Type B pancreatic cell (in vitro differentiated cells): ENCODE results near the gene A2M. TPM values are rescaled to one million over a fixed set of nuclear protein-coding genes. Genes with fewer than 3 reads are reported as not detected.

Experiments
- DNase-seq: peaks from one replicate; pipeline ENCODE4 v3.0.0; 2021; ENCODE audit warnings: mixed read lengths; ENCODE audit not compliant: unreplicated experiment; ENCODE audit errors: extremely low spot score
- H3K27ac Mint-ChIP-seq: 2 replicates; pipeline ENCODE4 v1.8.0; 2021; ENCODE audit warnings: mild to moderate bottlenecking, mixed read lengths
- H3K27me3 Mint-ChIP-seq: 2 replicates; pipeline ENCODE4 v1.8.0; 2021; ENCODE audit warnings: mixed read lengths
- H3K36me3 Mint-ChIP-seq: 2 replicates; pipeline ENCODE4 v1.8.0; 2021; ENCODE audit warnings: mixed read lengths
- H3K4me1 Mint-ChIP-seq: one replicate; pipeline ENCODE4 v1.8.0; 2021; ENCODE audit warnings: mixed read lengths; ENCODE audit not compliant: unreplicated experiment
- H3K4me3 Mint-ChIP-seq: 2 replicates; pipeline ENCODE4 v1.8.0; 2021; ENCODE audit warnings: mild to moderate bottlenecking, mixed read lengths
- H3K9me3 Mint-ChIP-seq: 2 replicates; pipeline ENCODE4 v1.8.0; 2021; ENCODE audit warnings: mixed read lengths
- total RNA-seq: library from RNA; stranded (reverse); gene quantifications from 2 replicates; pipeline ENCODE4 v1.2.1, GENCODE V29; 2021; ENCODE audit warnings: low replicate concordance
- TF ChIP-seq, protein P1 (sequence below): fragments of 200-600 bp; sonication (generic); conservative IDR thresholded peaks from 2 replicates; pipeline ENCODE4 v1.5.0; 2021; ENCODE audit warnings: antibody characterized with exemption, mild to moderate bottlenecking

A2M gene
- total RNA-seq, 1 donor from 2014 or later: 84.9 TPM

DNA sequence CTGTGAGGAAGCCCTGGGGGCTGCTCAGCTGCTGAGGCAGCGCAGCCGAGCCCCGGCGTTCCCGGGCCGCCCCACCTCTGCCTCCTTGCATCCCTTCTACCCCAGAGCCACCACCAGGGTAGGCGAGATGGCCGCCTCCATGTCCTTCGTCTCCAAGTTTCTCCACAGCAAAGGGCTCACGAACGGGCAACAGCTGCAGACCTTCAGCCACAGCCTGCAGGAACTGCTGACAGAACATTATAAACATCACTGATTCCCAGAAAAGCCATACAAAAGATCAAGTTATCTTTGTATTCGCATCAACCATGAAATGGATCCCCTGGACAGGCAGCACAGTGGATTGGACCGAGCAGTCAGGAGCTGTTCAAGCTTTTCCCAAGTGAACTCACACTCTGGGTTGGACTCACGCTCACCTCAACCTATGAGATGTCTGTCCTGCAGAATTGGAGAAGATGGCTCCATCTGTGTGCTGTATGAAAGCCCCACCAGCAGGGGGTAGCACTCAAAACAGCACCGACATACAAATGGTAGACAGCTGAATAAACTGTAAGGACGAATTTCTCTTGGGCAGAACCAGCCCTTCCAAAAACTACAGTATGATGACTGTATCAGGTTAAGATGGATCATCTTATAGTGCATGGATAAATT lies 19.4 kb upstream of the A2M start:
- H3K27me3 Mint-ChIP-seq: no peaks in the 10 kb centered on the region
- no peak overlapping the region for H3K27ac Mint-ChIP-seq
- no peaks in the 10 kb centered on the region for H3K9me3 Mint-ChIP-seq
- TF ChIP-seq, protein P1, sequence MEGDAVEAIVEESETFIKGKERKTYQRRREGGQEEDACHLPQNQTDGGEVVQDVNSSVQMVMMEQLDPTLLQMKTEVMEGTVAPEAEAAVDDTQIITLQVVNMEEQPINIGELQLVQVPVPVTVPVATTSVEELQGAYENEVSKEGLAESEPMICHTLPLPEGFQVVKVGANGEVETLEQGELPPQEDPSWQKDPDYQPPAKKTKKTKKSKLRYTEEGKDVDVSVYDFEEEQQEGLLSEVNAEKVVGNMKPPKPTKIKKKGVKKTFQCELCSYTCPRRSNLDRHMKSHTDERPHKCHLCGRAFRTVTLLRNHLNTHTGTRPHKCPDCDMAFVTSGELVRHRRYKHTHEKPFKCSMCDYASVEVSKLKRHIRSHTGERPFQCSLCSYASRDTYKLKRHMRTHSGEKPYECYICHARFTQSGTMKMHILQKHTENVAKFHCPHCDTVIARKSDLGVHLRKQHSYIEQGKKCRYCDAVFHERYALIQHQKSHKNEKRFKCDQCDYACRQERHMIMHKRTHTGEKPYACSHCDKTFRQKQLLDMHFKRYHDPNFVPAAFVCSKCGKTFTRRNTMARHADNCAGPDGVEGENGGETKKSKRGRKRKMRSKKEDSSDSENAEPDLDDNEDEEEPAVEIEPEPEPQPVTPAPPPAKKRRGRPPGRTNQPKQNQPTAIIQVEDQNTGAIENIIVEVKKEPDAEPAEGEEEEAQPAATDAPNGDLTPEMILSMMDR: peak; percentile 43
- peaks cover 8% of the 10 kb centered on the region for H3K4me1 Mint-ChIP-seq
- DNase-seq: no peak
- H3K36me3 Mint-ChIP-seq: peaks cover 3% of the 10 kb centered on the region
- H3K4me3 Mint-ChIP-seq: no peak overlapping the region

DNA sequence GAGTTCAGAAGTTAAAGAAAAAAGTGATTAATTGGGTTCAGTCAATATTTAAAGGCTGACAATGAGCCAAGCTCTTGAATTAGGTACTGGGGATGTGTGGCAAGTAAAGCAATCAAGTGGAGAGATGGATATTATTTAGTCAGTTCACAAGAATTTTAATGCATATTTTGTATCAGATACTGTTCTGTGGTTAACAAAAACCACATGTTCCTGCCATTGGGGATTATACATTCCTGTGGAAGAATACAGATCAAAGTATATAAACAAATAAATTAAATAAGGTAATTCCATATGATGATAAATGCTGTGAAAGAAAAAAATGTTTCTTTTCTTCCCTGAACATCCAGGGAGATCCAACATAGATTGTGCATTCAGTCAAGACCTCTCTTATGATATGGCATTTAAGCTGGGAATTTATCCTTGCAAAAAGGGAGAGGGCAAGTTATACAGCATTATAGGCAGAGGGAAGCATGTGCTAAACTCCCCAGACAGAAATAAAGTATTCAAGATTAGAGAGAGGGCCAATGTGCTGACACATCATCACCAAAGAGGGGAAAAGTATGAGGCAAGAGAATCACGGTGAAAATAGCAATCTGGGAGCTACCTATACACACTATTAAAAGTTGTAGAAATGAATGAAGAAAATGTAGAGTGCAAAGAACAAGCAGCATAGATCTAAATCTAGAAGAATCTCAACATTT lies 17.6 kb upstream of the A2M start:
- no peak overlapping the region for H3K4me3 Mint-ChIP-seq
- H3K9me3 Mint-ChIP-seq: no peaks in the 10 kb centered on the region
- H3K36me3 Mint-ChIP-seq: peaks cover 7% of the 10 kb centered on the region
- H3K4me1 Mint-ChIP-seq: peaks cover 8% of the 10 kb centered on the region
- H3K27me3 Mint-ChIP-seq: no peaks in the 10 kb centered on the region
- DNase-seq: no peak
- TF ChIP-seq, protein P1: no peak
- H3K27ac Mint-ChIP-seq: no peak overlapping the region

- DNase-seq: no peak
- Mint-ChIP-seq H3K27me3 (no peaks in the 10 kb centered on the region), H3K36me3 (peaks cover 7% of the 10 kb centered on the region), H3K9me3 (no peaks in the 10 kb centered on the region), H3K4me3 (peak overlapping the region; percentile 3), H3K27ac (peak overlapping the region; percentile 2), H3K4me1 (peaks cover 8% of the 10 kb centered on the region)
- TF ChIP-seq, protein P1: no peak
These were observed 16.4 kb upstream of the A2M start for GRCh38 chr12:9132008-9132535.

DNA sequence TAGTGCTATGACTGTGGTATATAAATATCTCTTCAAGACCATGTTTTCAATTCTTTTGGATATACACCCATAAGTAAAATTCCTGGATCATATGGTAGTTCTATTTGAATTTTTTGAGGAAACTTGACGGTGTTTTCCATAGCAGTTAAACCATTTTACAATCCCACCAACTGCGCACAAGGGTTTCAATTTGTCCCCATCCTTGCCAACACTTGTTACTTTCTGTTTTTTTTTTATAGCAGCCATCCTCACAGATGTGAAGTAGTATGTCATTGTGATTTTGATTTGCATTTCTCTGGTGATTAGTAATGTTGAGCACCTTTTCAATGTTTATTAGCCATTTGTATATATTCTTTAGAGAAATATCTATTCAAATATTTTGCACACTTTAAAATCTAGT lies 14.5 kb upstream of the A2M start:
- Mint-ChIP-seq H3K36me3 (peaks cover 7% of the 10 kb centered on the region), H3K4me3 (no peak overlapping the region)

DNA sequence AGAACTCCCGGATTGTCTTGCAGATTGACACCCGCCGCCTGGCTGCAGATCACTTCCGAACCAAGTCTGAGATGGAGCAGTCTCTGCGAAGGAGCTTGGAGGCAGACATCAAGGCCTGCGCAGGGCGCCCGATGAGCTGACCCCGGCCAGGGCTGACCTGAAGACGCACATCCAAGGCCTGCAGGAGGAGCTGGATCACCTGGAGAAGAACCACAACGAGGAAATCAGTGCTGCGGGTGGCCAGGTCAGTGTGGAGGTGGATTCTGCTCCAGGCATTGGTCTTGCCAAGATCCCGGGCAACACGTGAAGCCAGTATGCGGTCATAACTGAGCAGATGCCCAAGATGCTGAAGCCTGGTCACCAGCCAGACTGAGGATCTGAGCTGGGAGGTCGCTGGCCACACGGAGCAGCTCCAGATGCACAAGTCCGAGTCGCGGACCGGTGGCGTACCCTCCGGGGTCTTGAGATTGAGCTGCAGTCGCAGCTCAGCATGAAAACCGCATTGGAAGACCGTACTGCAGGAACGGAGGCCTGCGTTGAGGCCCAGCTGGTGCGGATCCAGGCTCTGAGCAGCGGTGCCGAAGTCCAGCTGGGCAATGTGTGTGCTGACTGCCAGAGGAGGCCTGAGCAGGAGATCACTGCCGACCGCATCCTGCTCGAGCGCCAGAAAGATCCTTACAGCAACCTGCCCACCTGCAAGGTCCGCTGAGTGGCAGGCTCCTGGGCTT lies 12.4 kb upstream of the A2M start:
- TF ChIP-seq, protein P1: no peak
- H3K27ac Mint-ChIP-seq: no peak overlapping the region
- H3K27me3 Mint-ChIP-seq: no peaks in the 10 kb centered on the region
- DNase-seq: no peak
- H3K4me1 Mint-ChIP-seq: peaks cover 2% of the 10 kb centered on the region
- H3K4me3 Mint-ChIP-seq: no peak overlapping the region
- H3K9me3 Mint-ChIP-seq: no peaks in the 10 kb centered on the region
- peaks cover 7% of the 10 kb centered on the region for H3K36me3 Mint-ChIP-seq

More for the DNA sequence above, 14.5 kb upstream of the A2M start:
- Mint-ChIP-seq H3K27ac (no peak overlapping the region), H3K9me3 (no peaks in the 10 kb centered on the region), H3K4me1 (peaks cover 8% of the 10 kb centered on the region), H3K27me3 (no peaks in the 10 kb centered on the region)
- DNase-seq: no peak
- TF ChIP-seq, protein P1: no peak
